Measurements from ENCODE around the gene FBXO44.

FBXO44 gene

DNA sequence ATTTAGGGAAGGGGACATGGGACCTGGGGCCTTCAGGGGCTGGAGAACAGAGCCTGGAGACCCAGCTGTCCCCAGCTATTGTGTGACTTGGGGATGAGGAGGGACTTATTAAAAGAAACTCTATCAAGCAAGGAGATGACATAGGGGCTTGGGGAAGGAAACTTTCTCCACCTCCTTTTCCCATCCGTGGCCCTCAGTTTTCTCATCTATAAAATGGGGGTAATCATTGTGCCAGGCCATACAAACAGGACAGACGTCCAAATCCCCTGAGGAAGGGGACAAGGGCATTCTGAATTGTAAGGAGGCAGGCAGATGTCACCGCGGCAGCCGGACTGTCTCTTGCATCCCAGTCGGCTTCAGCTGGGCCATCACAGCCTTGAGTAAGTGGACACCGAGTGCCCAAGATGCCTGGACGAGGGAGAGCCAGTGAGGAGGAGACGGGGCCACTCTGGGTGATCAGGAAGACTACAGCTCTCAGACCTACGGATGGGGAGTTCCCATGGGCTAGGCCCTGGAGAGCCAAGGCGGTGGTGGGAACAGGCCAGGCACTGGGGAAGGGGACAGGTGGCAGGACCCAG lies 2.4 kb upstream of the FBXO44 start:
- H3K4me1 ChIP-seq (ENCODE audit: insufficient read depth, insufficient read length): peaks cover 25% of the 10 kb centered on the region
- peaks cover 14% of the 10 kb centered on the region for H3K27me3 ChIP-seq (ENCODE audit: insufficient read depth, insufficient read length)
- no peaks in the 10 kb centered on the region for H3K9me3 ChIP-seq (ENCODE audit: insufficient read depth, low read length)
- no peak for DNase-seq (ENCODE audit: low read depth, low spot score)
- peaks cover 10% of the 10 kb centered on the region for H3K36me3 ChIP-seq (ENCODE audit: insufficient read depth, insufficient read length, low read length)
- peak overlapping the region; percentile 8 for H3K4me3 ChIP-seq (ENCODE audit: insufficient read length, low read depth)
- H3K9ac ChIP-seq (ENCODE audit: insufficient read length, low read depth): peak overlapping the region; percentile 44
- no peak for TF ChIP-seq SUZ12 (IDR thresholded peaks at IDR 0.05; ENCODE audit: extremely low read depth, insufficient read depth, insufficient read length)
- TF ChIP-seq YY1 (IDR thresholded peaks at IDR 0.05; ENCODE audit: insufficient read depth, insufficient read length): no peak
- no peak for TF ChIP-seq ZNF274 (IDR thresholded peaks at IDR 0.05; ENCODE audit: low read depth, low read length)

GRCh38 chr1:11653101-11653860 lies 1.4 kb upstream of the FBXO44 start:
- H3K4me1 ChIP-seq (ENCODE audit: insufficient read depth, insufficient read length): peaks cover 25% of the 10 kb centered on the region
- H3K36me3 ChIP-seq (ENCODE audit: insufficient read depth, insufficient read length, low read length): peaks cover 16% of the 10 kb centered on the region
- H3K9ac ChIP-seq (ENCODE audit: insufficient read length, low read depth): peak overlapping the region; percentile 76
- TF ChIP-seq YY1 (IDR thresholded peaks at IDR 0.05; ENCODE audit: insufficient read depth, insufficient read length): no peak
- no peak for TF ChIP-seq SUZ12 (IDR thresholded peaks at IDR 0.05; ENCODE audit: extremely low read depth, insufficient read depth, insufficient read length)
- no peak for TF ChIP-seq ZNF274 (IDR thresholded peaks at IDR 0.05; ENCODE audit: low read depth, low read length)
- DNase-seq (ENCODE audit: low read depth, low spot score): no peak
- H3K9me3 ChIP-seq (ENCODE audit: insufficient read depth, low read length): no peaks in the 10 kb centered on the region
- peaks cover 14% of the 10 kb centered on the region for H3K27me3 ChIP-seq (ENCODE audit: insufficient read depth, insufficient read length)
- peak overlapping the region; percentile 74 for H3K4me3 ChIP-seq (ENCODE audit: insufficient read length, low read depth)

- TF ChIP-seq YY1 (IDR thresholded peaks at IDR 0.05; ENCODE audit: insufficient read depth, insufficient read length) (no peak), ZNF274 (IDR thresholded peaks at IDR 0.05; ENCODE audit: low read depth, low read length) (no peak), SUZ12 (IDR thresholded peaks at IDR 0.05; ENCODE audit: extremely low read depth, insufficient read depth, insufficient read length) (no peak)
- H3K9ac ChIP-seq (ENCODE audit: insufficient read length, low read depth): peak overlapping the region; percentile 76
- H3K9me3 ChIP-seq (ENCODE audit: insufficient read depth, low read length): no peaks in the 10 kb centered on the region
- H3K27me3 ChIP-seq (ENCODE audit: insufficient read depth, insufficient read length): peaks cover 14% of the 10 kb centered on the region
- peaks cover 22% of the 10 kb centered on the region for H3K4me1 ChIP-seq (ENCODE audit: insufficient read depth, insufficient read length)
- peaks cover 20% of the 10 kb centered on the region for H3K36me3 ChIP-seq (ENCODE audit: insufficient read depth, insufficient read length, low read length)
- peak overlapping the region; percentile 74 for H3K4me3 ChIP-seq (ENCODE audit: insufficient read length, low read depth)
- no peak for DNase-seq (ENCODE audit: low read depth, low spot score)
Measured at GRCh38 chr1:11653861-11654136, 878 bp upstream of the FBXO44 start.

DNA sequence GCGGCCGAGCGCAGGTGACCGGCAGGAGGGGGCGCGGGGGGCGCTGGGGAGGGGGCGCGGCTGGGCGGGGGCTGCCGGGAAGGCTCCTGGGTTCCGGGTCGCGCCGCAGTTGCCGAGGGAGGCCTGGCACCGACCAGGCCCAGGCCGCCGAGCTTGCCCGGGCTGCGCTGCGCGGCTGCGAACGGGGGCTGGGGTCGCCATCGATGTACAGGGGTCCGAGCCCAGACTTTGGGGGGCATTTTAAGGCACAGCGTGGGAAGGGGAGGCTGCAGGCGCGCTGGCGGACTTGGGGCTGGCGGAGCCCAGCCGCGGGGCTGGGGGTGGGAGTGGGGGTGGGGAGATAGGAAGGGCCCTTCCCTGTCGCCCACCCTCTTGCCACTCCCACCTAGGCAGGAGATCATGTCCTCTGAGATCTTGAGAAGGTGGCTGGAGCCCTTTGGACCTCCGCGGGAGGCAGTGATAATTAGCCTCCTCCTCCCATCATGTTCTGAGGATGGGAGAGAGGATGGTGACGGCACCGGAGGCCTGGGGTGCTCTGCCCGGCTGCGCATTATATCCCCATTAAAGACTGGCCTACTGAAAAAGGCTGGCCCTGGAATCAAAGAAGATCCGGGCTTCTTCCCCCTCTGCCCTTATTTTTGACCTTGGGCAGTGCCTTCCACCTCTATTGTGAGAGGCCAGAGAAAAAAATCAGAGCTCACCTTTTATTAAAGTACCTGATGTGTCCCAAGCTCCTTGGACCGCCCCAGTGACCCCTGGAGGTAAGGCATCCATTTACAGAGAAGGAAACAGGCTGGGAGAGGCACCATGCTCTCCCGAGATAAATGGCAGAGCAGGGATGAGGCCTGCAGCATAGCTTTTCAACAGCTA lies 497 bp downstream of the FBXO44 start:
- Histone ChIP-seq H3K9me3 (ENCODE audit: insufficient read depth, low read length) (no peaks in the 10 kb centered on the region), H3K4me3 (ENCODE audit: insufficient read length, low read depth) (peak overlapping the region; percentile 50), H3K9ac (ENCODE audit: insufficient read length, low read depth) (peak overlapping the region; percentile 70), H3K27me3 (ENCODE audit: insufficient read depth, insufficient read length) (peaks cover 14% of the 10 kb centered on the region), H3K36me3 (ENCODE audit: insufficient read depth, insufficient read length, low read length) (peaks cover 26% of the 10 kb centered on the region), H3K4me1 (ENCODE audit: insufficient read depth, insufficient read length) (peaks cover 14% of the 10 kb centered on the region)
- DNase-seq (ENCODE audit: low read depth, low spot score): no peak
- TF ChIP-seq YY1 (IDR thresholded peaks at IDR 0.05; ENCODE audit: insufficient read depth, insufficient read length) (no peak), SUZ12 (IDR thresholded peaks at IDR 0.05; ENCODE audit: extremely low read depth, insufficient read depth, insufficient read length) (no peak), ZNF274 (IDR thresholded peaks at IDR 0.05; ENCODE audit: low read depth, low read length) (no peak)

- no peak for DNase-seq (ENCODE audit: low read depth, low spot score)
- Histone ChIP-seq H3K9ac (ENCODE audit: insufficient read length, low read depth) (no peak overlapping the region), H3K4me3 (ENCODE audit: insufficient read length, low read depth) (no peak overlapping the region), H3K27me3 (ENCODE audit: insufficient read depth, insufficient read length) (peaks cover 1% of the 10 kb centered on the region), H3K36me3 (ENCODE audit: insufficient read depth, insufficient read length, low read length) (peaks cover 43% of the 10 kb centered on the region), H3K9me3 (ENCODE audit: insufficient read depth, low read length) (no peaks in the 10 kb centered on the region), H3K4me1 (ENCODE audit: insufficient read depth, insufficient read length) (peaks cover 4% of the 10 kb centered on the region)
- TF ChIP-seq ZNF274 (IDR thresholded peaks at IDR 0.05; ENCODE audit: low read depth, low read length) (no peak), SUZ12 (IDR thresholded peaks at IDR 0.05; ENCODE audit: extremely low read depth, insufficient read depth, insufficient read length) (no peak), YY1 (IDR thresholded peaks at IDR 0.05; ENCODE audit: insufficient read depth, insufficient read length) (no peak)
Measured at GRCh38 chr1:11657654-11658053, 3.0 kb downstream of the FBXO44 start.

- Histone ChIP-seq H3K9me3 (ENCODE audit: insufficient read depth, low read length) (no peaks in the 10 kb centered on the region), H3K36me3 (ENCODE audit: insufficient read depth, insufficient read length, low read length) (peaks cover 46% of the 10 kb centered on the region), H3K4me3 (ENCODE audit: insufficient read length, low read depth) (no peak overlapping the region), H3K4me1 (ENCODE audit: insufficient read depth, insufficient read length) (peaks cover 2% of the 10 kb centered on the region), H3K27me3 (ENCODE audit: insufficient read depth, insufficient read length) (no peaks in the 10 kb centered on the region), H3K9ac (ENCODE audit: insufficient read length, low read depth) (no peak overlapping the region)
- no peak for DNase-seq (ENCODE audit: low read depth, low spot score)
- TF ChIP-seq SUZ12 (IDR thresholded peaks at IDR 0.05; ENCODE audit: extremely low read depth, insufficient read depth, insufficient read length): no peak
Measured at GRCh38 chr1:11658542-11658941, 3.9 kb downstream of the FBXO44 start.

- no peak for DNase-seq (ENCODE audit: low read depth, low spot score)
- H3K9me3 ChIP-seq (ENCODE audit: insufficient read depth, low read length): no peaks in the 10 kb centered on the region
- peaks cover 2% of the 10 kb centered on the region for H3K4me1 ChIP-seq (ENCODE audit: insufficient read depth, insufficient read length)
- peaks cover 46% of the 10 kb centered on the region for H3K36me3 ChIP-seq (ENCODE audit: insufficient read depth, insufficient read length, low read length)
- H3K27me3 ChIP-seq (ENCODE audit: insufficient read depth, insufficient read length): no peaks in the 10 kb centered on the region
- TF ChIP-seq YY1 (IDR thresholded peaks at IDR 0.05; ENCODE audit: insufficient read depth, insufficient read length): no peak
- no peak for TF ChIP-seq SUZ12 (IDR thresholded peaks at IDR 0.05; ENCODE audit: extremely low read depth, insufficient read depth, insufficient read length)
- no peak for TF ChIP-seq ZNF274 (IDR thresholded peaks at IDR 0.05; ENCODE audit: low read depth, low read length)
- no peak overlapping the region for H3K4me3 ChIP-seq (ENCODE audit: insufficient read length, low read depth)
- H3K9ac ChIP-seq (ENCODE audit: insufficient read length, low read depth): no peak overlapping the region
Measured at GRCh38 chr1:11659748-11660147, 5.1 kb downstream of the FBXO44 start.

Measured in NT2/D1 (cell line).